Ascending aorta (tissue), 2 donors: ENCODE results near the gene COLEC12. TPM values are rescaled to one million over a fixed set of nuclear protein-coding genes. Genes with fewer than 3 reads are reported as not detected.
"Not testable (repeated sequence)": the region's sequence is repeated elsewhere in the genome, so short reads cannot be mapped to it uniquely, and the experiment has no call there.

Source experiments
- DNase-seq, 2 donors: peaks; one replicate each; pipeline ENCODE4 v3.0.0-alpha.2; 2019; ENCODE audit warnings: low spot score in 2 of 2
- H3K27ac ChIP-seq, 2 donors: fragments of 200-600 bp; sonication (generic); one replicate each; pipeline ENCODE4 v1.5.1; 2016 to 2017; ENCODE audit warnings: mild to moderate bottlenecking in 1 of 2
- H3K27me3 ChIP-seq: fragments of 200-600 bp; sonication (generic); one replicate; pipeline ENCODE4 v1.5.1; 2017
- H3K36me3 ChIP-seq, 2 donors: fragments of 200-600 bp; sonication (generic); one replicate each; pipeline ENCODE4 v1.5.1; 2016
- H3K4me1 ChIP-seq, 2 donors: fragments of 200-600 bp; sonication (generic); one replicate each; pipeline ENCODE4 v1.5.1; 2016 to 2017; ENCODE audit warnings: mild to moderate bottlenecking in 1 of 2
- H3K4me3 ChIP-seq, 2 donors: fragments of 200-600 bp; sonication (generic); one replicate each; pipeline ENCODE4 v1.5.1; 2016 to 2017; ENCODE audit warnings: mild to moderate bottlenecking in 1 of 2
- H3K9me3 ChIP-seq, 2 donors: fragments of 200-600 bp; sonication (generic); one replicate each; pipeline ENCODE4 v1.5.1; 2016
- intact Hi-C: fragments of 100-400 bp; cut with DNase I; formaldehyde crosslinking; loops from one replicate; pipeline ENCODE4 v1.15.1; 2023
- total RNA-seq: library from RNA; depleted of rRNA; stranded (reverse); fragments of >200 nt; gene quantifications from one replicate; pipeline ENCODE4 v1.1.0, GENCODE V29; 2016
- TF ChIP-seq, protein P1 (sequence below), 3 experiments: fragments of 200-600 bp in 2 of 3; fragments of 450-650 bp in 1 of 3; sonication (generic) in 2 of 3; IDR thresholded peaks; one replicate each; pipeline ENCODE4 v1.5.1; 2016 to 2019; ENCODE audit warnings: antibody characterized with exemption in 3 of 3, mild to moderate bottlenecking in 1 of 3, moderate library complexity in 1 of 3

COLEC12 gene
- total RNA-seq, 1 donor from 2014 or later, result 9.5 TPM

DNA sequence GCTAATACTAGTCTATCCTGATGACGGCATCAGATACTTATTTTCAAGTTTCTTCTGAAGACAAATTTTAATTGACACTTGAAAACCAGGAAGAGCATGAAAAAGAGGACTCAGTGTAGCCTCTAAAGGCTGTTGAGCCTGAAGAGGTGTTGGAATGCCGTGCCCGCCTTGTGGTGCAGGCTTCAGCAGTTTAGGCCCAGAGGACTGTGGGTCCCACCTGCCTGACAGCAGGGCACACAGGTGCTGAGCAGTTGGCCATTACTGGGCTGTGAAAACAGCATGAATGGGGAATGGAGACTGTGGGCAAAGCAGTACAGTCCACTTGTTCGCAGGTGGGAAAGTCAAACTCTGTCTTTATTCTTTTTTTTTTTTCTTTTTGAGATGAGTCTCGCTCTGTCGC, 182.9 kb downstream of the COLEC12 start:
- H3K36me3 ChIP-seq, result no peaks in the 10 kb centered on the region
- no peaks in the 10 kb centered on the region for H3K27me3 ChIP-seq
- TF ChIP-seq, protein P1, sequence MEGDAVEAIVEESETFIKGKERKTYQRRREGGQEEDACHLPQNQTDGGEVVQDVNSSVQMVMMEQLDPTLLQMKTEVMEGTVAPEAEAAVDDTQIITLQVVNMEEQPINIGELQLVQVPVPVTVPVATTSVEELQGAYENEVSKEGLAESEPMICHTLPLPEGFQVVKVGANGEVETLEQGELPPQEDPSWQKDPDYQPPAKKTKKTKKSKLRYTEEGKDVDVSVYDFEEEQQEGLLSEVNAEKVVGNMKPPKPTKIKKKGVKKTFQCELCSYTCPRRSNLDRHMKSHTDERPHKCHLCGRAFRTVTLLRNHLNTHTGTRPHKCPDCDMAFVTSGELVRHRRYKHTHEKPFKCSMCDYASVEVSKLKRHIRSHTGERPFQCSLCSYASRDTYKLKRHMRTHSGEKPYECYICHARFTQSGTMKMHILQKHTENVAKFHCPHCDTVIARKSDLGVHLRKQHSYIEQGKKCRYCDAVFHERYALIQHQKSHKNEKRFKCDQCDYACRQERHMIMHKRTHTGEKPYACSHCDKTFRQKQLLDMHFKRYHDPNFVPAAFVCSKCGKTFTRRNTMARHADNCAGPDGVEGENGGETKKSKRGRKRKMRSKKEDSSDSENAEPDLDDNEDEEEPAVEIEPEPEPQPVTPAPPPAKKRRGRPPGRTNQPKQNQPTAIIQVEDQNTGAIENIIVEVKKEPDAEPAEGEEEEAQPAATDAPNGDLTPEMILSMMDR (IDR thresholded peaks at IDR 0.05), result no peak
- no peak overlapping the region for H3K4me3 ChIP-seq
- no peak overlapping the region for H3K27ac ChIP-seq
- H3K4me1 ChIP-seq, result peaks cover 0 to 12% of the 10 kb centered on the region in 2 donors
- intact Hi-C loops, result no loop called here
- DNase-seq, result no peak
- H3K9me3 ChIP-seq, result no peaks in the 10 kb centered on the region

DNA sequence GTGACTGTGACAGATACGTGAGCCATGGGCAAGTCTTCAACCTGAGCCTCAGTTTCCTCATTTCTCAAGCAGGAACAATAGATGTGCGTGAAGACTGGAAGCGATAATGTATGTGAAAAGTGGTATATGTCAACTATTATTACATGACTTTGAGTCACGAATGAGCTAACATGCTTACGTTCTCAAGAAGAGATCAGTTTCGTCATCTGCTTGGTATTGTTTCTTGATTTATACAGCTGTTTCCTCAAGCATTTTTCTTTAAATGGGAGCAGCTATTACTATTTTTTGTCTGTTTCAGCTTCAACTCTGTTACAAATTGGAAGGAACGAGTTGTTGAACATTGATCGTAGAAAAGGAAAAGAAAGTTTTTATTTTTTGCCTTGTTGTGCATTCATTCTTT, 184.1 kb downstream of the COLEC12 start:
- no peak overlapping the region for H3K27ac ChIP-seq
- no peak for DNase-seq
- no peaks in the 10 kb centered on the region for H3K27me3 ChIP-seq
- H3K4me1 ChIP-seq, result peaks cover 0 to 12% of the 10 kb centered on the region in 2 donors
- no peak overlapping the region for H3K4me3 ChIP-seq
- TF ChIP-seq, protein P1 (IDR thresholded peaks at IDR 0.05), result no peak
- intact Hi-C loops, result no loop called here
- H3K9me3 ChIP-seq, result no peaks in the 10 kb centered on the region
- no peaks in the 10 kb centered on the region for H3K36me3 ChIP-seq

DNA sequence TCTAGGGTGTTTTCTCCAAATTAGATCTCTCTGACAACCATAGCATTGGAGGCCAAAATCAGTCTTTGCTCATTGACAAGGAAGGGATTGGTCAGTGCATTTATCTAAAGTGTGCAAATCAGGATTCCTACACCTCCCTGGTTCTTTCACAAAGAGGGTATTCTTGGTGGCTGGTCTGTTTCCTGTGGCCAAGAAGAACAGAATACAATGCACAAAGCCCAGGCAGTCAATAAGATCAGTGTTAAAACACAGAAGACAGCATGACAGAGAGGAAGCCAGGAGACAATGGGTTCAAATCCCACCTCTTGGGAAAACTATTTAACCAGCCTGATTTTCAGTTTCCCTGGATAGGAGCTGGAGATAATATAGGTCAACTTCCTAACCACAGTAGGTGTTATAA, 186.6 kb downstream of the COLEC12 start:
- Histone ChIP-seq H3K4me3 (no peak overlapping the region), H3K36me3 (no peaks in the 10 kb centered on the region), H3K27me3 (no peaks in the 10 kb centered on the region), H3K9me3 (no peaks in the 10 kb centered on the region), H3K27ac (no peak overlapping the region), H3K4me1 (peaks cover 0 to 3% of the 10 kb centered on the region in 2 donors)
- DNase-seq, result no peak
- intact Hi-C loops, result no loop called here
- TF ChIP-seq, protein P1 (IDR thresholded peaks at IDR 0.05), result no peak

DNA sequence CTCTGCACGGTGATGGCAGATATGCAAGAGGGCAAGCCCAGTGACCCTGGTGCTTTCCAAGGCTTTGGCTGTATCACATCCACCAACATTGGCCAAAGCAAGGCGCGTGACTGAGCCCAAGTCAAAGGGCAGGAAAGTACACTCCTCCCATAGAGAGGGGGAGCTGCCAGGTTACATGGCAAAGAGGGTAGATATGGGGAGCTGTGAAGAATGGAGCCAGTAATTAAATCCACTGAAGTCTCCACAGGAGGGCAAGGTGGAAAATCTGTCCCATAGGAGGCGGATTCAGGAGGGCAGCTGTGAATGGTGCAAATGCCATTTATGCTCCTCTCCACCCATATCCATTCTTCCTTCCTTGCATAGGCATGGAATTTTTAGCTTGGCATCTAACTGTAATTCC, 188.1 kb downstream of the COLEC12 start:
- no peaks in the 10 kb centered on the region for H3K4me1 ChIP-seq
- intact Hi-C loops, result no loop called here
- DNase-seq, result no peak
- TF ChIP-seq, protein P1 (IDR thresholded peaks at IDR 0.05), result no peak
- no peak overlapping the region for H3K4me3 ChIP-seq
- H3K27ac ChIP-seq, result no peak overlapping the region
- no peaks in the 10 kb centered on the region for H3K9me3 ChIP-seq
- H3K27me3 ChIP-seq, result no peaks in the 10 kb centered on the region
- no peaks in the 10 kb centered on the region for H3K36me3 ChIP-seq

DNA sequence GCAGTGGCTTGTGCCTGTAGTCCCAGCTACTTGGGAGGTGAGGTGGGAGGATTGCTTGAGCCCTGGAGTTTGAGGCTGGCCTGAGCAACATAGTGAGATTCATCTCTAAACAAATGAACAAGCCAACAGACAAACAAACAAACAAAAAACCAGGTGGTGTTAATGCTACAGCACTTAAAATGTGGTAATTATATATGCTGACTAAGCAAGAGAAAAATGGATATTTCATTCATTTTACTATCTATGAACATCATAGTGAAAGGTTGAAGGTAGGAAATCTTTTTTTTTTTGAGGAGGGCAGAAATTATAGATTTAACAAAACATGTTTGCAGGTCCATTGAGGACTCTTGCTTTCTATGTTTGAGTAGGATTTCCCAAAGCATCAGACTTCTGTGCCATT, 190.5 kb downstream of the COLEC12 start:
- H3K27ac ChIP-seq, result no peak overlapping the region
- H3K4me1 ChIP-seq, result no peaks in the 10 kb centered on the region
- H3K36me3 ChIP-seq, result no peaks in the 10 kb centered on the region
- TF ChIP-seq, protein P1 (IDR thresholded peaks at IDR 0.05), result no peak
- DNase-seq, result no peak
- no peak overlapping the region for H3K4me3 ChIP-seq
- no peaks in the 10 kb centered on the region for H3K27me3 ChIP-seq
- intact Hi-C loops, result no loop called here
- no peaks in the 10 kb centered on the region for H3K9me3 ChIP-seq

DNA sequence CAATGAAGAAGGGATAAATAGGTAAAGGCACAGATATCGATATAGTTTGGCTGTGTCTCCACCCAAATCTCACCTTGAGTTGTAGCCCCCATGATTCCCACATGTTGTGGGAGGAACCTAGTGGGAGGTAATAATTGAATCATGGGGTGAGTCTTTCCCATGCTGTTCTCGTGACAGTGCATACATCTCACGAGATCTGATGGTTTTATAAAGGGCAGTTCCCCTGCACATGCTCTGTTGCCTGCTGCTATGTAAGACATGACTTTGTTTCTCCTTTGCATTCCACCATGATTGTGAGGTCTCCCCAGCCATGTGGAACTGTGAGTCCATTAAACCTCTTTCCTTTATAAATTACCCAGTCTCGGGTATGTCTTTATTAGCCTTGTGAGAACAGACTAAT, 192.4 kb downstream of the COLEC12 start:
- H3K27ac ChIP-seq, H3K4me3 ChIP-seq, H3K27me3 ChIP-seq, DNase-seq, intact Hi-C loops, H3K4me1 ChIP-seq, H3K9me3 ChIP-seq, H3K36me3 ChIP-seq: not testable (repeated sequence)
